ENCODE results near the gene IRF5. TPM values are rescaled to one million over a fixed set of nuclear protein-coding genes. Genes with fewer than 3 reads are reported as not detected.

The IRF5 gene
- total RNA-seq, 4 donors from 2014 or later = 12.2 to 20.5 (median 16.9) TPM

DNA sequence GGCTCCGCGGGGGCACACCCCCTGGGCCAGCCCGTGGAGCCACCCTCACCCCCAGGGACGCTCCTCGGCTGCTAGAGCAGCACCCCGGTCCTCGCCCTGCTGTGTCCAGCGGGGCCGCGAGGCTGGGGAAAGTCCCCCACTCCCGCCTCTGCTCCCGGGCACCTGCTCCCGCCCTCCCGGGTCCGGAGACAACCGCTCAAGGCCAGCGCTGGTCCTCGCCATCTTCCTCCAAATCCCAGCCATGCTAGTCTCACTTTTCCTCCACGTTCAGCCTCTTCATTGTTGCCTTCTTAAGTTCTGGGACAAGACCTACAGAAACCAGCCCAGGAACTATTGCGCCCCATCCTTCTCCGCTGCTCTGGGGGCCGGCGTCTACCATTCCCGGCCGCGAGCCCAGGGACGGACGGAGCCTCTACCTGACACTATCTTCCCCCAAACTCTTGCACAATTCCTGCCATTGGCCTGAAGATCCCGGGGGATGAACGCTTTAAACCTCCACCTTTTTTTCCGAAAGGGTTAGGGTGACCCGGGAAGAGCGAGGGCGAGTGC lies 22.4 kb upstream of the IRF5 start:
- Histone ChIP-seq H3K36me3 (no peaks in the 10 kb centered on the region), H3K27ac (no peak overlapping the region), H3K27me3 (peaks cover 0 to 86% (median 10%) of the 10 kb centered on the region in 4 donors), H3K9me3 (no peaks in the 10 kb centered on the region), H3K4me1 (peaks cover 16 to 30% (median 18%) of the 10 kb centered on the region in 3 donors), H3K4me3 (peak overlapping the region in 3 of 4 donors; percentile 17 to 53 (median 29))
- DNase-seq = no peak
- intact Hi-C loops (cut with DNase I) = no loop called here
- 2 to 7% methylated on average over 9 to 19 of the region's 34 CpGs for WGBS, 2 donors
- TF ChIP-seq, protein P1, sequence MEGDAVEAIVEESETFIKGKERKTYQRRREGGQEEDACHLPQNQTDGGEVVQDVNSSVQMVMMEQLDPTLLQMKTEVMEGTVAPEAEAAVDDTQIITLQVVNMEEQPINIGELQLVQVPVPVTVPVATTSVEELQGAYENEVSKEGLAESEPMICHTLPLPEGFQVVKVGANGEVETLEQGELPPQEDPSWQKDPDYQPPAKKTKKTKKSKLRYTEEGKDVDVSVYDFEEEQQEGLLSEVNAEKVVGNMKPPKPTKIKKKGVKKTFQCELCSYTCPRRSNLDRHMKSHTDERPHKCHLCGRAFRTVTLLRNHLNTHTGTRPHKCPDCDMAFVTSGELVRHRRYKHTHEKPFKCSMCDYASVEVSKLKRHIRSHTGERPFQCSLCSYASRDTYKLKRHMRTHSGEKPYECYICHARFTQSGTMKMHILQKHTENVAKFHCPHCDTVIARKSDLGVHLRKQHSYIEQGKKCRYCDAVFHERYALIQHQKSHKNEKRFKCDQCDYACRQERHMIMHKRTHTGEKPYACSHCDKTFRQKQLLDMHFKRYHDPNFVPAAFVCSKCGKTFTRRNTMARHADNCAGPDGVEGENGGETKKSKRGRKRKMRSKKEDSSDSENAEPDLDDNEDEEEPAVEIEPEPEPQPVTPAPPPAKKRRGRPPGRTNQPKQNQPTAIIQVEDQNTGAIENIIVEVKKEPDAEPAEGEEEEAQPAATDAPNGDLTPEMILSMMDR (IDR thresholded peaks at IDR 0.05) = no peak
- no peak for TF ChIP-seq POLR2A (IDR thresholded peaks at IDR 0.05)

DNA sequence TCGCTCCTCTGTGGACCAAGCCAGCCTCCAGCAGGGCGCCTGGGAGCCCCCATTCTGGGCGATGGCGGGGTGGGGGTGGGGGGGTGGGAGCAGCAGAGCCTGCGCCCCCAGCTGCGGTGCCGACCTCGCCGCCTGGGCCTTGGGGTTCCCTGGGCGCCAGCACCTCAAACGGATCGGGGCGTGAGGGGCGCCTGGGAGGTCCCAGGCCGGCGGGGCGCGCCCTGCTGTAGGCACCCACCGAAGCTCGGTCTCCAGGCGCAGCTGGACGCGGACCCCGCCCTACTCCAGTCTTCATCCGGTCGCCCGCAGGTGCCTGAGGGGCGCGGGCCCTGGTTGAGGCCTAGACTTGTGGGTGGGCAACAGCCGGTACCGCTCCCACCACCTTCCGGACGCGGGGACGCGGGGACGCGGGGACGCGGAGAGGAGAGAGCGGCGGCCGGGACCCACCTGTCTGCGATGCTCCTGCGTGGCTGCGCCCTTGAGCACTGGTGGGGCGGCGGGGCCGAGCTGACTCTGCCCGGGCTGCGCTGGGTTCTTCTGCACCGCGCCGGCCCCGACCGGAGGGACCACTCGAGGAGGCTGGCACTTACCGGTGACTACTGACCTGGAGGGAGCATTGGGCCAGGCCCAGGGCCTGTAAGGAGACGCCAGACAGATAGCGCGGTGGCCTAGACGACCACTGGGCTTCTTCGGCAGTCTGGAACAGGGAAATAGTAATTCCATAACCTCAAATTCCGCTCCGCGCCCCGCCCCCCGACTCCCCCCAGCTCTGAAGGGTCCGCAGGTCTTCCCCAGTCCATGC lies 21.7 kb upstream of the IRF5 start:
- H3K4me3 ChIP-seq = peak overlapping the region in 3 of 4 donors; percentile 17 to 53 (median 29)
- H3K27ac ChIP-seq = no peak overlapping the region
- peaks cover 0 to 86% (median 6%) of the 10 kb centered on the region in 4 donors for H3K27me3 ChIP-seq
- H3K4me1 ChIP-seq = peaks cover 13 to 26% (median 14%) of the 10 kb centered on the region in 3 donors
- H3K9me3 ChIP-seq = no peaks in the 10 kb centered on the region
- 45 to 83% methylated on average over 7 to 10 of the region's 69 CpGs for WGBS, 2 donors
- DNase-seq = no peak
- intact Hi-C loops (cut with DNase I) = no loop called here
- no peaks in the 10 kb centered on the region for H3K36me3 ChIP-seq
- TF ChIP-seq, protein P1 (IDR thresholded peaks at IDR 0.05) = no peak
- TF ChIP-seq POLR2A (IDR thresholded peaks at IDR 0.05) = no peak

DNA sequence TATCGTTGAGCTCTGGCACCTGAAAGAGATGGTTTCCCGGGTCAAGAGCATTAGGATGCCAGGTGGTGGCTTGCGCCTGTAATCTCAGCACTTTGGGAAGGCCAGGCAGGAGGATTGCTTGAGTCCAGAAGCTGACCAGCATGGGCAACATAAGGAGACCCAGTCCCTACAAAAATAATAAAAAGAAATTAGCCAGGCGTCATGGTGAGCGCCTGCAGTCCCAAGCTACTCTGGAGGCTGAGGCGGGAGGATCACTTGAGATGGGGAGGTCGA lies 21.1 kb upstream of the IRF5 start:
- H3K27ac ChIP-seq = no peak overlapping the region
- no peak for DNase-seq
- H3K4me1 ChIP-seq = peaks cover 13 to 23% (median 14%) of the 10 kb centered on the region in 3 donors
- WGBS, 2 donors = 83% methylated on average over 6 to 7 of the region's 7 CpGs
- no peaks in the 10 kb centered on the region for H3K36me3 ChIP-seq
- H3K27me3 ChIP-seq = peaks cover 0 to 86% (median 6%) of the 10 kb centered on the region in 4 donors
- no peak for TF ChIP-seq POLR2A (IDR thresholded peaks at IDR 0.05)
- TF ChIP-seq, protein P1 (IDR thresholded peaks at IDR 0.05) = no peak
- no peaks in the 10 kb centered on the region for H3K9me3 ChIP-seq
- intact Hi-C loops (cut with DNase I) = no loop called here
- no peak overlapping the region for H3K4me3 ChIP-seq

DNA sequence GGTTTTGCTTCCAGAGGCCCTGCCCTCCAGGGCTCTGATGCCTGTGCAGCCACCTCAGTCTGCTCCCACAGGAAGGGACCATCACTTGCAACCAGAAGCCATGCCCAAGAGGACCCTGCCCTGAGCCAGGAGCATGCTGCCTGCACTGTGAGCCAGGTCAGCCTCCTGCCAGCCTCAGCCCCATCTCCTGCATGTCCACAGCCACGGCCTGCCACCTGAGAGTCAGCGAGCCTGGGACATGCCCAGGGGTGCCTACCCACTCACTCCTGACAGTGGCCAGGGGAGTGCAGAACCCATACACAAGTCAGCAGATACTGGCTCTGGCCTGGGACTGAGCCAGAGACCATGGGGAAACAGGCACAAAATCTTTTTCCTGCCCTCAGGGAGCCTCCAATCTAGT lies 20.6 kb upstream of the IRF5 start:
- 70 to 80% methylated on average over 1 to 2 of the region's 2 CpGs for WGBS, 2 donors
- intact Hi-C loops (cut with DNase I) = no loop called here
- Histone ChIP-seq H3K27me3 (peaks cover 0 to 86% (median 6%) of the 10 kb centered on the region in 4 donors), H3K27ac (no peak overlapping the region), H3K36me3 (no peaks in the 10 kb centered on the region), H3K9me3 (no peaks in the 10 kb centered on the region), H3K4me3 (no peak overlapping the region), H3K4me1 (peaks cover 13 to 22% (median 14%) of the 10 kb centered on the region in 3 donors)
- TF ChIP-seq, protein P1 (IDR thresholded peaks at IDR 0.05) = no peak
- no peak for TF ChIP-seq POLR2A (IDR thresholded peaks at IDR 0.05)
- DNase-seq = no peak

DNA sequence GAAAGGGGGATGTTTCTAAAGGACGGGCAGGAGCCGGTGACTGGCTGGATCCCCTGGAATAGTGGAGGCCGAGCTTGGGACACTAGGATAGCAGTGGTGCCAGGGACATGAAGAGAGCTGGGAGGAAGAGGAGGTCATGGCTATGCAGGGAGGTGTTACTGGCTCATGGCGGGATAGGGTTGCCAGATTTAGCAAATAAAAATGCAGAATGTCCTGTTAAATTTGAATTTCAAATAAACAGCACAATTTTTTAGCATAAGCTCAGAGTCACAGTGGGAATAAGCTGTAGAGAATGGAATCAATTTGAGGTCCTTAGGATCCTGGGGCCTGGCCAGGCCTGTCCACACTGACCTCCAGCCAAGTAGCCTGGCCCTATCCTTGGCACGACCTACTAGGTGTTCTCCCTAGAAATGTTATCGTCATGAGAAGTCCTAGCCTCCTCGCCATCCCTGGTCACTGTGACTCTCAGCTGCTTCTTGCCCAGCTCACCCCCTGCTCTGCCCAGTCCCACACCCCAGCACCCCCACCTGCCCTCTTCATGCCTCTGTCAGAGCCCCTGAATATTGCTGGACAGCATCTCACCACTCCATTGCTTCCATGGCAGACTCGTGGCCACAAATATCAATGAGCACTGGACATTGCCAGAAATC lies 19.6 kb upstream of the IRF5 start:
- Histone ChIP-seq H3K27ac (no peak overlapping the region), H3K27me3 (peaks cover 0 to 90% (median 6%) of the 10 kb centered on the region in 4 donors), H3K4me1 (peaks cover 13 to 22% (median 14%) of the 10 kb centered on the region in 3 donors), H3K9me3 (no peaks in the 10 kb centered on the region), H3K4me3 (no peak overlapping the region), H3K36me3 (no peaks in the 10 kb centered on the region)
- no peak for DNase-seq
- 83 to 90% methylated on average over 8 of the region's 8 CpGs for WGBS, 2 donors
- intact Hi-C loops (cut with DNase I) = no loop called here
- TF ChIP-seq, protein P1 (IDR thresholded peaks at IDR 0.05) = no peak
- no peak for TF ChIP-seq POLR2A (IDR thresholded peaks at IDR 0.05)
